Measurements from ENCODE around the gene KRABD2. TPM values are rescaled to one million over a fixed set of nuclear protein-coding genes. Genes with fewer than 3 reads are reported as not detected.

KRABD2 gene

Other genes starting within 250 kb of the KRABD2 start
- gene PER1, start 224.3 kb downstream of the KRABD2 start, total RNA-seq, result 41.8 and 43.2 TPM in 2 replicates
- gene VAMP2, start 213.8 kb downstream of the KRABD2 start, total RNA-seq, result 44.6 and 44.7 TPM in 2 replicates
- gene TMEM107, start 200.3 kb downstream of the KRABD2 start, total RNA-seq, result 18.7 and 25.0 TPM in 2 replicates
- gene BORCS6, start 186.5 kb downstream of the KRABD2 start, total RNA-seq, result 7.8 and 8.0 TPM in 2 replicates
- 113 TPM in 2 replicates for gene AURKB, start 166.1 kb downstream of the KRABD2 start, total RNA-seq
- 76.7 and 81.0 TPM in 2 replicates for gene CTC1, start 128.6 kb downstream of the KRABD2 start, total RNA-seq
- gene PFAS, start 127.4 kb downstream of the KRABD2 start, total RNA-seq, result 165 and 174 TPM in 2 replicates
- 61.4 and 64.1 TPM in 2 replicates for gene RANGRF, start 88.0 kb downstream of the KRABD2 start, total RNA-seq
- 6.8 and 7.4 TPM in 2 replicates for gene SLC25A35, start 81.3 kb downstream of the KRABD2 start, total RNA-seq
- not detected in 2 replicates for gene ARHGEF15, start 66.5 kb downstream of the KRABD2 start, total RNA-seq
- not detected in 2 replicates for gene ODF4, start 36.9 kb downstream of the KRABD2 start, total RNA-seq
- 2,352 and 2,379 TPM in 2 replicates for gene RPL26, start 6.5 kb upstream of the KRABD2 start, total RNA-seq
- not detected in 2 replicates for gene RNF222, start 21.1 kb upstream of the KRABD2 start, total RNA-seq
- 66.6 and 66.9 TPM in 2 replicates for gene NDEL1, start 59.2 kb upstream of the KRABD2 start, total RNA-seq

Measured in activated T-helper 2 cell treated with anti-CD3 and anti-CD28 coated beads, Interferon-gamma antibody, Interleukin-2, Interleukin-4, amounts not matched to agents 10 μg/mL and 5 μg/mL and 100 μg/mL, durations not matched to agents 14 hours and 24 hours and 36 hours (primary cell).